Endodermal cell (in vitro differentiated cells): ENCODE measurements around the gene TNRC6B. TPM values are rescaled to one million over a fixed set of nuclear protein-coding genes. Genes with fewer than 3 reads are reported as not detected.

Experiments used
- DNase-seq: peaks from one replicate; pipeline ENCODE4 v3.0.0-alpha.2; 2017
- H3K27ac ChIP-seq: 2 replicates; pipeline ENCODE4 v1.5.1; 2013; ENCODE audit warnings: mild to moderate bottlenecking, low read depth, low read length, moderate library complexity
- H3K27me3 ChIP-seq: 2 replicates; pipeline ENCODE4 v1.6.1; 2013; ENCODE audit warnings: mild to moderate bottlenecking, low read length, moderate library complexity; ENCODE audit not compliant: insufficient read depth, control insufficient read depth, poor library complexity, severe bottlenecking
- H3K36me3 ChIP-seq: 2 replicates; pipeline ENCODE4 v1.7.0; 2013; ENCODE audit warnings: mild to moderate bottlenecking, low read length, moderate library complexity; ENCODE audit not compliant: control insufficient read depth, insufficient read depth
- H3K4me1 ChIP-seq: one replicate; pipeline ENCODE4 v1.7.0; 2013; ENCODE audit warnings: low read length; ENCODE audit not compliant: control insufficient read depth, insufficient read depth
- H3K4me3 ChIP-seq: 2 replicates; pipeline ENCODE4 v1.5.1; 2013; ENCODE audit warnings: mild to moderate bottlenecking, low read length, moderate library complexity
- H3K9ac ChIP-seq: 2 replicates; pipeline ENCODE4 v1.6.1; 2013; ENCODE audit warnings: mild to moderate bottlenecking, low read length, moderate library complexity; ENCODE audit not compliant: poor library complexity, severe bottlenecking; ENCODE audit errors: extremely low read depth
- H3K9me3 ChIP-seq: 2 replicates; pipeline ENCODE4 v1.6.1; 2013; ENCODE audit warnings: mild to moderate bottlenecking, low read length, moderate library complexity; ENCODE audit not compliant: control insufficient read depth
- H3K27ac Mint-ChIP-seq: 2 replicates; pipeline ENCODE4 v1.8.0; 2020; ENCODE audit warnings: mixed read lengths
- H3K27me3 Mint-ChIP-seq: 2 replicates; pipeline ENCODE4 v1.8.0; 2021; ENCODE audit warnings: mild to moderate bottlenecking, mixed read lengths; ENCODE audit not compliant: insufficient read depth
- H3K36me3 Mint-ChIP-seq: 2 replicates; pipeline ENCODE4 v1.8.0; 2020; ENCODE audit warnings: low read depth, mixed read lengths
- H3K4me1 Mint-ChIP-seq: 2 replicates; pipeline ENCODE4 v1.8.0; 2020; ENCODE audit warnings: mixed read lengths
- H3K4me3 Mint-ChIP-seq: 2 replicates; pipeline ENCODE4 v1.8.0; 2020; ENCODE audit warnings: mild to moderate bottlenecking, moderate library complexity, mixed read lengths
- H3K9me3 Mint-ChIP-seq: 2 replicates; pipeline ENCODE4 v1.8.0; 2020; ENCODE audit warnings: mild to moderate bottlenecking, mixed read lengths
- CTCF ChIP-seq: fragments of 200-600 bp; sonication (generic); conservative IDR thresholded peaks from 2 replicates; pipeline ENCODE4 v1.5.0; 2021; ENCODE audit warnings: antibody characterized with exemption, mild to moderate bottlenecking
- WGBS, 2 experiments: methylation state at CpG; one replicate each; pipeline versions ENCODE4 v1.1.5 to v1.1.7; 2013; ENCODE audit warnings: missing lambda C conversion rate in 2 of 2, mixed read lengths in 1 of 2; ENCODE audit not compliant: insufficient coverage in 1 of 2, insufficient read length in 1 of 2; 5-methylcytosine and 5-hydroxymethylcytosine counted together
- total RNA-seq, 2 donors: library from RNA; stranded (reverse); fragmentation: NEBNext Ultra II Directional in 1 of 2; extraction: Animal tissue kit (Norgen Biotek cat#: 25700) in 1 of 2; gene quantifications; 2 replicates in 1 of 2; 3 replicates in 1 of 2; pipeline ENCODE4 v1.2.1, GENCODE V29; 2021

The TNRC6B gene
- total RNA-seq, 2 donors from 2014 or later = 57.5 to 62.5 TPM

GRCh38 chr22:40232624-40233023 is 54.9 kb downstream of the TNRC6B start:
- Mint-ChIP-seq H3K36me3 (peaks cover 23% of the 10 kb centered on the region), H3K27ac (no peak overlapping the region), H3K9me3 (no peaks in the 10 kb centered on the region), H3K27me3 (no peaks in the 10 kb centered on the region), H3K4me3 (no peak overlapping the region), H3K4me1 (no peaks in the 10 kb centered on the region)
- H3K27ac ChIP-seq = no peak overlapping the region
- no peaks in the 10 kb centered on the region for H3K27me3 ChIP-seq
- H3K9me3 ChIP-seq = no peaks in the 10 kb centered on the region
- no peak overlapping the region for H3K9ac ChIP-seq
- H3K4me1 ChIP-seq = no peaks in the 10 kb centered on the region
- DNase-seq = no peak
- 86 to 91% methylated on average over 15 of the region's 15 CpGs for WGBS, 2 experiments
- H3K36me3 ChIP-seq = peaks cover 15% of the 10 kb centered on the region
- no peak overlapping the region for H3K4me3 ChIP-seq
- TF ChIP-seq CTCF = no peak

- H3K4me1 ChIP-seq = no peaks in the 10 kb centered on the region
- H3K27me3 ChIP-seq = no peaks in the 10 kb centered on the region
- H3K4me3 Mint-ChIP-seq = no peak overlapping the region
- H3K36me3 ChIP-seq = peaks cover 15% of the 10 kb centered on the region
- H3K27ac Mint-ChIP-seq = no peak overlapping the region
- peaks cover 5% of the 10 kb centered on the region for H3K4me1 Mint-ChIP-seq
- no peak overlapping the region for H3K4me3 ChIP-seq
- H3K36me3 Mint-ChIP-seq = peaks cover 23% of the 10 kb centered on the region
- no peaks in the 10 kb centered on the region for H3K27me3 Mint-ChIP-seq
- no peak overlapping the region for H3K9ac ChIP-seq
- no peak for TF ChIP-seq CTCF
- H3K27ac ChIP-seq = no peak overlapping the region
- no peaks in the 10 kb centered on the region for H3K9me3 Mint-ChIP-seq
- no peaks in the 10 kb centered on the region for H3K9me3 ChIP-seq
- no peak for DNase-seq
- 90 to 96% methylated on average over 6 to 8 of the region's 8 CpGs for WGBS, 2 experiments
Observed at GRCh38 chr22:40233886-40234285, 56.2 kb downstream of the TNRC6B start.

GRCh38 chr22:40234658-40235057 is 56.9 kb downstream of the TNRC6B start:
- no peak overlapping the region for H3K4me3 Mint-ChIP-seq
- peaks cover 10% of the 10 kb centered on the region for H3K4me1 Mint-ChIP-seq
- Histone ChIP-seq H3K36me3 (peaks cover 10% of the 10 kb centered on the region), H3K27ac (no peak overlapping the region), H3K9me3 (no peaks in the 10 kb centered on the region), H3K9ac (no peak overlapping the region), H3K27me3 (no peaks in the 10 kb centered on the region), H3K4me1 (no peaks in the 10 kb centered on the region), H3K4me3 (no peak overlapping the region)
- no peak overlapping the region for H3K27ac Mint-ChIP-seq
- no peaks in the 10 kb centered on the region for H3K27me3 Mint-ChIP-seq
- TF ChIP-seq CTCF = no peak
- peaks cover 18% of the 10 kb centered on the region for H3K36me3 Mint-ChIP-seq
- no peaks in the 10 kb centered on the region for H3K9me3 Mint-ChIP-seq
- no peak for DNase-seq
